Hepatic stellate cell (primary cell): ENCODE results near the gene CXCL14.
A peak's percentile ranks its signal among the peaks of the same experiment; 100 is the strongest.

Experiments used
- DNase-seq: peaks from one replicate; pipeline ENCODE4 v3.0.0; 2011; ENCODE audit warnings: low spot score

Gene CXCL14

GRCh38 chr5:135567661-135568060 is 11.1 kb downstream of the CXCL14 start:
- DNase-seq: peak; percentile 24

GRCh38 chr5:135566422-135567400 is 12.1 kb downstream of the CXCL14 start:
- no peak for DNase-seq

- peak; percentile 65 for DNase-seq
Measured at GRCh38 chr5:135565725-135566421, 12.9 kb downstream of the CXCL14 start.

GRCh38 chr5:135565266-135565665 is 13.5 kb downstream of the CXCL14 start:
- no peak for DNase-seq

- DNase-seq: no peak
Measured at GRCh38 chr5:135564331-135564730, 14.5 kb downstream of the CXCL14 start.

- no peak for DNase-seq
Measured at GRCh38 chr5:135561266-135561665, 17.5 kb downstream of the CXCL14 start.

- peak; percentile 80 for DNase-seq
Measured at GRCh38 chr5:135560858-135561257, 17.9 kb downstream of the CXCL14 start.

GRCh38 chr5:135559354-135559753 is 19.4 kb downstream of the CXCL14 start:
- peak; percentile 41 for DNase-seq

GRCh38 chr5:135557076-135557838 is 21.5 kb downstream of the CXCL14 start:
- DNase-seq: no peak

GRCh38 chr5:135556620-135557019 is 22.2 kb downstream of the CXCL14 start:
- no peak for DNase-seq

- no peak for DNase-seq
Measured at GRCh38 chr5:135555530-135555929, 23.3 kb downstream of the CXCL14 start.

GRCh38 chr5:135553688-135554462 is 24.9 kb downstream of the CXCL14 start:
- DNase-seq: peak; percentile 29

GRCh38 chr5:135551593-135552447 is 27.0 kb downstream of the CXCL14 start:
- peak; percentile 76 for DNase-seq

GRCh38 chr5:135549413-135549812 is 29.4 kb downstream of the CXCL14 start:
- DNase-seq: no peak

- no peak for DNase-seq
Measured at GRCh38 chr5:135547590-135548254, 31.1 kb downstream of the CXCL14 start.

GRCh38 chr5:135546912-135547311 is 31.9 kb downstream of the CXCL14 start:
- DNase-seq: no peak

GRCh38 chr5:135546101-135546500 is 32.7 kb downstream of the CXCL14 start:
- DNase-seq: no peak

GRCh38 chr5:135545099-135545498 is 33.7 kb downstream of the CXCL14 start:
- no peak for DNase-seq

GRCh38 chr5:135543485-135544304 is 35.1 kb downstream of the CXCL14 start:
- DNase-seq: no peak
